Endothelial cell of umbilical vein (primary cell): Measurements from ENCODE around the gene ABCC10. TPM values are rescaled to one million over a fixed set of nuclear protein-coding genes. Genes with fewer than 3 reads are reported as not detected.

Experiments used
- BruUV-seq: library from RNA; stranded (reverse); fragments of 400-500 nt; replicated peaks from 2 replicates; lab custom pipeline; 2021; lab: Mats Ljungman, UMichigan
- CTCF ChIA-PET: fragments of 300-600, 350-600 bp; sonication (Branson Sonifier 250); formaldehyde crosslinking; loops from one replicate; lab custom pipeline; 2021; ENCODE audit warnings: antibody characterized with exemption, inconsistent platforms; lab: Charles Lee
- POLR2A ChIA-PET: fragments of 300-600, 350-600 bp; sonication (Branson Sonifier 250); formaldehyde crosslinking; loops from one replicate; lab custom pipeline; 2021; ENCODE audit warnings: antibody characterized with exemption, inconsistent platforms; lab: Charles Lee
- DNase-seq: peaks from one replicate; pipeline ENCODE4 v3.0.0-alpha.2; 2011; ENCODE audit warnings: low read depth, low spot score
- FAIRE-seq: peaks from 2 replicates; lab custom pipeline; 2011; peaks lifted over from hg19 to GRCh38; lab: Jason Lieb, UNC
- H2AFZ ChIP-seq: 2 replicates; pipeline ENCODE4 v1.6.0; 2012; ENCODE audit warnings: low read depth, low read length, control low read depth, inconsistent platforms
- H3K27ac ChIP-seq: 2 replicates; pipeline ENCODE4 v1.5.1; 2011; ENCODE audit warnings: low read depth, mild to moderate bottlenecking, control low read depth, low read length, moderate library complexity; ENCODE audit not compliant: insufficient read depth
- H3K27me3 ChIP-seq, 2 experiments: 2 replicates each; pipeline versions ENCODE4 v1.6.0 to v1.6.1; 2011; ENCODE audit warnings: low read length in 2 of 2, mixed read lengths in 1 of 2; ENCODE audit not compliant: control insufficient read depth in 2 of 2, insufficient read depth in 2 of 2
- H3K36me3 ChIP-seq, 2 experiments: 2 replicates in 1 of 2; 3 replicates in 1 of 2; pipeline ENCODE4 v1.5.1; 2011; ENCODE audit warnings: low read length in 2 of 2, mild to moderate bottlenecking in 1 of 2, moderate library complexity in 1 of 2; ENCODE audit not compliant: control insufficient read depth in 2 of 2, insufficient read depth in 2 of 2; ENCODE audit errors: extremely low read depth in 1 of 2
- H3K4me1 ChIP-seq: 3 replicates; pipeline ENCODE4 v1.5.1; 2011; ENCODE audit warnings: mild to moderate bottlenecking, low read length; ENCODE audit not compliant: control insufficient read depth, insufficient read depth; ENCODE audit errors: extremely low read depth
- H3K4me2 ChIP-seq: 2 replicates; pipeline ENCODE4 v1.6.1; 2011; ENCODE audit warnings: low read length, control low read depth, mixed read lengths; ENCODE audit not compliant: insufficient read depth
- H3K4me3 ChIP-seq, 3 experiments: fragments of 200-600 bp in 1 of 3; sonication (generic), shearing (Covaris generic) in 1 of 3; replicated peaks in 1 of 3; 2 replicates each; pipeline ENCODE4 v1.5.1; 2011 to 2016; ENCODE audit warnings: control low read depth in 3 of 3, low read length in 3 of 3, mild to moderate bottlenecking in 2 of 3, inconsistent platforms in 1 of 3, low read depth in 1 of 3, moderate library complexity in 1 of 3; ENCODE audit not compliant: insufficient read depth in 1 of 3
- H3K79me2 ChIP-seq: 2 replicates; pipeline ENCODE4 v1.6.0; 2012; ENCODE audit warnings: low read length, inconsistent platforms; ENCODE audit not compliant: control insufficient read depth, insufficient read depth
- H3K9ac ChIP-seq: replicated peaks from 2 replicates; pipeline ENCODE3; 2011; ENCODE audit warnings: low read length, control low read depth; ENCODE audit not compliant: insufficient read depth; ENCODE audit errors: extremely low read depth
- H3K9me1 ChIP-seq: replicated peaks from 3 replicates; pipeline ENCODE4 v1.6.0; 2011; ENCODE audit warnings: mild to moderate bottlenecking, low read length; ENCODE audit not compliant: control insufficient read depth, insufficient read depth; ENCODE audit errors: extremely low read depth
- H3K9me3 ChIP-seq: replicated peaks from 2 replicates; pipeline ENCODE4 v1.5.1; 2012; ENCODE audit warnings: low read length, inconsistent platforms; ENCODE audit not compliant: control insufficient read depth, insufficient read depth
- H4K20me1 ChIP-seq: replicated peaks from 2 replicates; pipeline ENCODE3; 2011; ENCODE audit warnings: mild to moderate bottlenecking, low read length; ENCODE audit not compliant: control insufficient read depth, insufficient read depth; ENCODE audit errors: extremely low read depth
- CTCF ChIP-seq, 2 donors: IDR thresholded peaks; 1 replicate in 1 of 2; 2 replicates in 1 of 2; pipeline ENCODE4 v1.5.1; 2011; ENCODE audit warnings: low read length in 2 of 2, mild to moderate bottlenecking in 2 of 2, moderate library complexity in 2 of 2, control low read depth in 1 of 2, inconsistent platforms in 1 of 2, low read depth in 1 of 2; ENCODE audit not compliant: insufficient read depth in 1 of 2; ENCODE audit errors: extremely low read depth in 1 of 2
- EZH2 ChIP-seq: IDR thresholded peaks from 2 replicates; pipeline ENCODE4 v1.6.1; 2012; ENCODE audit warnings: borderline replicate concordance, low read depth, mild to moderate bottlenecking, moderate library complexity, low read length, inconsistent platforms; ENCODE audit not compliant: severe bottlenecking
- FOS ChIP-seq: IDR thresholded peaks from 2 replicates; pipeline ENCODE4 v1.6.1; 2011; ENCODE audit warnings: mild to moderate bottlenecking, low read length, moderate library complexity, borderline replicate concordance; ENCODE audit not compliant: insufficient read depth
- GATA2 ChIP-seq: IDR thresholded peaks from 2 replicates; pipeline ENCODE4 v1.7.0; 2011; ENCODE audit warnings: low read depth, mild to moderate bottlenecking, moderate library complexity, mixed read lengths, low read length; ENCODE audit not compliant: insufficient read length, insufficient read depth
- JUN ChIP-seq: IDR thresholded peaks from 2 replicates; pipeline ENCODE4 v1.6.1; 2011; ENCODE audit warnings: borderline replicate concordance, low read depth; ENCODE audit not compliant: insufficient read length, insufficient read depth
- MAX ChIP-seq: IDR thresholded peaks from 2 replicates; pipeline ENCODE4 v1.6.1; 2011; ENCODE audit not compliant: insufficient read depth, insufficient read length
- MYC ChIP-seq: IDR thresholded peaks from one replicate; pipeline ENCODE4 v1.6.1; 2011; ENCODE audit warnings: mild to moderate bottlenecking, low read depth, low read length
- POLR2A ChIP-seq: IDR thresholded peaks from 2 replicates; pipeline ENCODE4 v1.6.1; 2012; ENCODE audit warnings: low read depth, mild to moderate bottlenecking, control low read depth, low read length
- POLR2AphosphoS5 ChIP-seq: IDR thresholded peaks from 2 replicates; pipeline ENCODE4 v1.6.1; 2012; ENCODE audit warnings: low read depth, mild to moderate bottlenecking, control low read depth, low read length, moderate library complexity; ENCODE audit not compliant: insufficient read depth
- dilution Hi-C: fragments of 300-500 bp; cut with MboI; formaldehyde crosslinking; loops from one replicate; pipeline ENCODE4 v1.15.0; 2019; ENCODE audit warnings: low sequenced_read_pairs; ENCODE audit not compliant: extremely low pct_ligation_motif_present
- intact Hi-C: fragments of 100-400 bp; cut with micrococcal nuclease; formaldehyde crosslinking; loops from one replicate; pipeline ENCODE4 v1.10.0; 2022
- polyA plus RNA-seq, 4 experiments: library from polyadenylated mRNA; depleted of rRNA in 3 of 4; stranded (reverse) in 3 of 4; unstranded in 1 of 4; fragments of >200 nt; gene quantifications; 2 replicates each; pipeline versions ENCODE4 v1.2.1 to v1.2.3, GENCODE V29; 2011 to 2012; ENCODE audit warnings: missing spikeins in 1 of 4
- total RNA-seq: library from RNA; stranded (reverse); gene quantifications from 2 replicates; pipeline ENCODE4 v1.2.3, GENCODE V29; 2021

ABCC10 gene
- total and polyA plus RNA-seq, 2 donors (not counting 3 experiments of a cell fraction or from before 2014, with no cell fraction given), result 29.2 to 37.9 TPM

GRCh38 chr6:43433148-43433547, 5.8 kb downstream of the ABCC10 start:
- FAIRE-seq (no peak), DNase-seq (no peak)
- intact Hi-C loops (no loop called here), dilution Hi-C loops (no loop called here)
- H3K4me1 ChIP-seq, result peaks cover 22% of the 10 kb centered on the region
- H2AFZ ChIP-seq, result no peak overlapping the region
- peaks cover 0 to 16% of the 10 kb centered on the region in 2 experiments for H3K36me3 ChIP-seq
- no peak overlapping the region for H3K4me2 ChIP-seq
- BruUV-seq, result no TSS peak
- H3K27me3 ChIP-seq, result no peaks in the 10 kb centered on the region
- POLR2A ChIA-PET, result no interaction called here
- CTCF ChIA-PET, result interaction anchor here (1.1 kb wide), 1 partner anchor 73 kb away, joined by 3 read pairs; no protein-coding TSS in a partner anchor
- no peak overlapping the region for H3K27ac ChIP-seq
- no peak for TF ChIP-seq CTCF (IDR thresholded peaks at IDR 0.05; ENCODE audit: extremely low read depth in 1 of 2, insufficient read depth in 1 of 2, low read depth in 1 of 2, low read length in 2 of 2)
- TF ChIP-seq GATA2, result no peak
- TF ChIP-seq JUN, result no peak
- TF ChIP-seq POLR2AphosphoS5, result no peak
- TF ChIP-seq MYC, result no peak
- TF ChIP-seq POLR2A, result no peak
- TF ChIP-seq MAX, result no peak
- no peak for TF ChIP-seq EZH2
- TF ChIP-seq FOS, result no peak
- H3K9me3 ChIP-seq, result no peaks in the 10 kb centered on the region
- peaks cover 9% of the 10 kb centered on the region for H3K79me2 ChIP-seq
- no peaks in the 10 kb centered on the region for H4K20me1 ChIP-seq
- no peak overlapping the region for H3K4me3 ChIP-seq
- H3K9ac ChIP-seq, result no peak overlapping the region
- H3K9me1 ChIP-seq, result no peaks in the 10 kb centered on the region
